GM12878 (cell line): ENCODE measurements around the gene TESK2. TPM values are rescaled to one million over a fixed set of nuclear protein-coding genes. Genes with fewer than 3 reads are reported as not detected.

Experiments used
- ATAC-seq: fragments of 200-7000 bp; cut with Tn5 transposase; 3 replicates; pipeline ENCODE4 v1.9.1; 2020; ENCODE audit warnings: mild to moderate bottlenecking, moderate library complexity
- BruUV-seq: library from RNA; stranded (reverse); fragments of 400-500 nt; replicated peaks from 2 replicates; lab custom pipeline; 2021; lab: Mats Ljungman, UMichigan
- CTCF ChIA-PET: fragments of 300-600 bp; sonication (Branson Sonifier 250); formaldehyde crosslinking; extraction: SDS; loops from one replicate; lab custom pipeline; 2021; ENCODE audit warnings: inconsistent platforms; lab: Yijun Ruan, JAX
- POLR2A ChIA-PET: fragments of 350-600 bp; formaldehyde crosslinking; extraction: SDS; loops from one replicate; lab custom pipeline; 2021; ENCODE audit warnings: inconsistent platforms; lab: Charles Lee
- RAD21 ChIA-PET: fragments of 300-600 bp; sonication (Branson Sonifier 250); formaldehyde crosslinking; loops from one replicate; lab custom pipeline; 2023; ENCODE audit warnings: antibody characterized with exemption; ENCODE audit not compliant: unreplicated experiment; lab: Charles Lee
- SMC1A ChIA-PET: fragments of 300-600 bp; sonication (Branson Sonifier 250); formaldehyde crosslinking; loops from one replicate; lab custom pipeline; 2023; ENCODE audit not compliant: unreplicated experiment, uncharacterized antibody; lab: Charles Lee
- DNase-seq: peaks from one replicate; pipeline ENCODE4 v3.0.0-alpha.2; 2011; ENCODE audit warnings: low read depth, low spot score
- FAIRE-seq: peaks from 3 replicates; lab custom pipeline; 2011; peaks lifted over from hg19 to GRCh38; lab: Jason Lieb, UNC
- H2AFZ ChIP-seq: 2 replicates; pipeline ENCODE4 v1.6.0; 2011; ENCODE audit warnings: low read depth, low read length, control low read depth; ENCODE audit not compliant: control insufficient read depth
- H3K27ac ChIP-seq: 2 replicates; pipeline ENCODE4 v1.5.1; 2011; ENCODE audit warnings: control low read depth; ENCODE audit not compliant: control insufficient read depth, insufficient read depth
- H3K27me3 ChIP-seq, 2 experiments: replicated peaks in 1 of 2; 2 replicates each; pipeline versions ENCODE4 v1.6.0 to v1.6.1; 2011; ENCODE audit warnings: low read length in 1 of 2; ENCODE audit not compliant: control insufficient read depth in 2 of 2, insufficient read depth in 2 of 2
- H3K36me3 ChIP-seq, 2 experiments: 2 replicates each; pipeline ENCODE4 v1.5.1; 2011; ENCODE audit warnings: low read length in 1 of 2; ENCODE audit not compliant: control insufficient read depth in 2 of 2, insufficient read depth in 2 of 2
- H3K4me1 ChIP-seq: 2 replicates; pipeline ENCODE4 v1.6.1; 2011; ENCODE audit warnings: mild to moderate bottlenecking, low read length, moderate library complexity, mixed read lengths; ENCODE audit not compliant: control insufficient read depth, insufficient read depth
- H3K4me2 ChIP-seq: 2 replicates; pipeline ENCODE4 v1.6.0; 2011; ENCODE audit warnings: control low read depth; ENCODE audit not compliant: control insufficient read depth, insufficient read depth
- H3K4me3 ChIP-seq: fragments of 200-600 bp; sonication (generic); 2 replicates; pipeline ENCODE4 v1.5.1; 2016
- H3K79me2 ChIP-seq: 2 replicates; pipeline ENCODE4 v1.6.0; 2011; ENCODE audit warnings: low read length; ENCODE audit not compliant: control insufficient read depth, insufficient read depth
- H3K9ac ChIP-seq: 2 replicates; pipeline ENCODE4 v1.8.0; 2011; ENCODE audit warnings: low read length, control low read depth, mixed read lengths; ENCODE audit not compliant: control insufficient read depth, insufficient read depth
- H3K9me3 ChIP-seq: replicated peaks from 3 replicates; pipeline ENCODE4 v1.5.1; 2011; ENCODE audit warnings: mild to moderate bottlenecking, low read length; ENCODE audit not compliant: control insufficient read depth, insufficient read depth
- H4K20me1 ChIP-seq: 2 replicates; pipeline ENCODE4 v1.6.0; 2011; ENCODE audit not compliant: control insufficient read depth, insufficient read depth
- BHLHE40 ChIP-seq, 2 experiments: fragments of 450-650 bp in 1 of 2; IDR thresholded peaks; 2 replicates each; pipeline ENCODE4 v1.6.1; 2011 to 2017; ENCODE audit warnings: low read depth in 2 of 2, borderline replicate concordance in 1 of 2, improper control_type of control experiment in 1 of 2, low read length in 1 of 2, mild to moderate bottlenecking in 1 of 2
- FOS ChIP-seq: IDR thresholded peaks from 3 replicates; pipeline ENCODE4 v1.6.1; 2011; ENCODE audit warnings: borderline replicate concordance; ENCODE audit not compliant: insufficient read length; ENCODE audit errors: extremely low read depth
- JUNB ChIP-seq: IDR thresholded peaks from 2 replicates; pipeline ENCODE4 v1.6.1; 2016; ENCODE audit warnings: antibody characterized with exemption, mild to moderate bottlenecking
- MEF2A ChIP-seq: IDR thresholded peaks from 2 replicates; pipeline ENCODE4 v1.6.1; 2011; ENCODE audit warnings: low read depth, mild to moderate bottlenecking, low read length, moderate library complexity; ENCODE audit not compliant: insufficient read depth
- RBBP5 ChIP-seq: fragments of 200-600 bp; sonication (generic); conservative IDR thresholded peaks from 2 replicates; pipeline ENCODE4 v1.6.1; 2016
- RELA ChIP-seq: fragments of 450-650 bp; IDR thresholded peaks from 2 replicates; pipeline ENCODE4 v1.8.0; 2014; ENCODE audit warnings: borderline replicate concordance; ENCODE audit not compliant: partially characterized antibody
- RUNX3 ChIP-seq: IDR thresholded peaks from 2 replicates; pipeline ENCODE4 v1.6.1; 2012; ENCODE audit warnings: low read length, inconsistent platforms
- SMC3 ChIP-seq: IDR thresholded peaks from 2 replicates; pipeline ENCODE4 v1.6.1; 2011; ENCODE audit warnings: low read length, improper control_type of control experiment, borderline replicate concordance
- WRNIP1 ChIP-seq: IDR thresholded peaks from 2 replicates; pipeline ENCODE4 v1.6.1; 2011; ENCODE audit warnings: low read depth, low read length, improper control_type of control experiment, borderline replicate concordance
- WGBS: methylation state at CpG from one replicate; pipeline ENCODE4 v1.1.6; 2016; ENCODE audit warnings: low lambda C conversion rate; ENCODE audit not compliant: insufficient replicate concordance, insufficient coverage; ENCODE audit errors: missing lambda C conversion rate; 5-methylcytosine and 5-hydroxymethylcytosine counted together
- in situ Hi-C: fragments of 300-500 bp; cut with MboI; formaldehyde crosslinking; loops from 9 replicates; pipeline ENCODE4 v1.14.3; 2018; ENCODE audit warnings: mixed read lengths
- intact Hi-C: fragments of 100-400 bp; cut with micrococcal nuclease; formaldehyde crosslinking; loops from one replicate; pipeline ENCODE4 v1.14.2; 2022; ENCODE audit not compliant: unreplicated experiment
- polyA plus RNA-seq, 11 experiments: library from polyadenylated mRNA; depleted of rRNA in 4 of 11; unstranded in 6 of 11; stranded (reverse) in 5 of 11; fragments of >200 nt; fragmentation: Nextera tagmentation in 4 of 11; fragmentation: Illumina TruSeq in 1 of 11; extraction: Ambion mirVana in 4 of 11; extraction: Trizol in 1 of 11; gene quantifications; 1 replicate in 1 of 11; 2 replicates in 10 of 11; pipeline versions ENCODE4 v1.2.1 to v1.2.3, GENCODE V29; 2011 to 2016; ENCODE audit warnings: inconsistent platforms in 2 of 11, missing spikeins in 2 of 11, low read depth in 1 of 11
- total RNA-seq, 4 experiments: library from RNA; depleted of rRNA in 3 of 4; stranded (reverse); fragments of >200 nt in 3 of 4; fragmentation: Illumina TruSeq in 1 of 4; extraction: Trizol in 1 of 4; gene quantifications; 2 replicates each; pipeline versions ENCODE4 v1.2.1 to v1.2.3, GENCODE V29; 2013 to 2021
- TF ChIP-seq, protein P1 (sequence below): fragments of 450-650 bp; formaldehyde crosslinking; IDR thresholded peaks from 2 replicates; pipeline ENCODE4 v1.4.0; 2022; ENCODE audit warnings: mild to moderate bottlenecking, moderate library complexity

The TESK2 gene
- total and polyA plus RNA-seq, 10 of the 15 experiments (the other 5 are each of a cell fraction or from before 2014, with no cell fraction given), result 2.2 to 10.0 (median 5.7) TPM

DNA sequence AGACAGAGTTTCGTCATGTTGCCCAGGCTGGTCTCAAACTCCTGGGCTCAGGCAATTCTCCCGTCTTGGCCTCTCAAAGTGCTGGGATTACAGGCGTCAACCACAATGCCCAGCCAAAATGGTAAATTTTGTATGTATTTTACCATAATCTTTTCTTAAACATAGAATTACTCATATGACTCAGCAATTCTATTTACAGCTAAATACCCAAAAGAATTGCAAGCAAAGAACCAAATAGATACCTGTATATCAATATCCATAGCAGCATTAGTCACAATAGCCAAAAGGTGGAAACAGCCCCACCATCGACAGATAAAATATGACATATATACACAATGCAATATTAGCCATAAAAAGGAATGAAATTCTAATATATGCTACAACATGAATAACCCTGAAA lies 36.5 kb downstream of the TESK2 start (continued):
- 0 out of 2 replicates have a peak, but pooled peaks have one; percentile 55 for TF ChIP-seq MEF2A
- TF ChIP-seq, protein P1, sequence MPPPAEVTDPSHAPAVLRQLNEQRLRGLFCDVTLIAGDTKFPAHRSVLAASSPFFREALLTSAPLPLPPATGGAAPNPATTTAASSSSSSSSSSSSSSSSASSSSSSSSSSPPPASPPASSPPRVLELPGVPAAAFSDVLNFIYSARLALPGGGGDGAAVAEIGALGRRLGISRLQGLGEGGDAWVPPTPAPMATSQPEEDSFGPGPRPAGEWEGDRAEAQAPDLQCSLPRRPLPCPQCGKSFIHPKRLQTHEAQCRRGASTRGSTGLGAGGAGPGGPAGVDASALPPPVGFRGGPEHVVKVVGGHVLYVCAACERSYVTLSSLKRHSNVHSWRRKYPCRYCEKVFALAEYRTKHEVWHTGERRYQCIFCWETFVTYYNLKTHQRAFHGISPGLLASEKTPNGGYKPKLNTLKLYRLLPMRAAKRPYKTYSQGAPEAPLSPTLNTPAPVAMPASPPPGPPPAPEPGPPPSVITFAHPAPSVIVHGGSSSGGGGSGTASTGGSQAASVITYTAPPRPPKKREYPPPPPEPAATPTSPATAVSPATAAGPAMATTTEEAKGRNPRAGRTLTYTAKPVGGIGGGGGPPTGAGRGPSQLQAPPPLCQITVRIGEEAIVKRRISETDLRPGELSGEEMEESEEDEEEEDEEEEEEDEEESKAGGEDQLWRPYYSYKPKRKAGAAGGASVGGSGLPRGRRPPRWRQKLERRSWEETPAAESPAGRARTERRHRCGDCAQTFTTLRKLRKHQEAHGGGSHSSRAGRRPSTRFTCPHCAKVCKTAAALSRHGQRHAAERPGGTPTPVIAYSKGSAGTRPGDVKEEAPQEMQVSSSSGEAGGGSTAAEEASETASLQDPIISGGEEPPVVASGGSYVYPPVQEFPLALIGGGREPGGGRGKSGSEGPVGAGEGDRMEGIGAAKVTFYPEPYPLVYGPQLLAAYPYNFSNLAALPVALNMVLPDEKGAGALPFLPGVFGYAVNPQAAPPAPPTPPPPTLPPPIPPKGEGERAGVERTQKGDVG (CRISPR knock-in tag), result no peak
- peak; percentile 34; the same call in 1 of the 2 replicates for TF ChIP-seq JUNB
- TF ChIP-seq RUNX3, result peak; percentile 36; the same call in 1 of the 2 replicates
- TF ChIP-seq RBBP5, result no peak
- TF ChIP-seq SMC3, result no peak
- TF ChIP-seq BHLHE40 (IDR thresholded peaks at IDR 0.05; ENCODE audit: borderline replicate concordance in 1 of 2, low read depth in 2 of 2, low read length in 1 of 2), result no peak
- no peak for TF ChIP-seq FOS

DNA sequence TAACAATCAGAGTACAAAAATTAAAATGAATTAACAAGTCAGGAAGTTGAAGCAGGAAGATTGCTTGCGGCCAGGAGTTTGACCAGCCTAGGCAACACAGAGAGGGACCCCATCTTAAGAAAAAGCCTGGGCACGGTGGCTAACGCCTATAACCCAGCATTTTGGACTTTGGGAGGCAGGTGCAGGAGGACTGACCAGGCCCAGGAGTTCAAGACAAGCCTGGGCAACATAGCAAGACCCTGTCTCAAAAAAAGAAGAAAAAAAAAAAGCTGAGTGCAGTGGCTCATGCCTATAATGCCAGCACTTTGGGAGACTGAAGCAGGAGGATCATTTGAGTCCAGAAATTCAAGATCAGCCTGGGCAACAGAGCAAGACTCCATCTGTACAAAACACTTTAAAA lies 38.5 kb downstream of the TESK2 start:
- TF ChIP-seq RELA (no peak), WRNIP1 (no peak)
- H3K4me2 ChIP-seq, result no peak overlapping the region
- POLR2A ChIA-PET, result no interaction called here
- H3K36me3 ChIP-seq, result no peaks in the 10 kb centered on the region
- DNase-seq (no peak), FAIRE-seq (no peak), ATAC-seq (no peak)
- RAD21 ChIA-PET, result no interaction called here
- SMC1A ChIA-PET, result no interaction called here
- H3K9ac ChIP-seq, result no peak overlapping the region
- no TSS peak for BruUV-seq
- intact Hi-C loops, result no loop called here
- no peaks in the 10 kb centered on the region for H3K27me3 ChIP-seq
- no peak overlapping the region for H2AFZ ChIP-seq
- H3K4me1 ChIP-seq, result peaks cover 4% of the 10 kb centered on the region; the same call in 1 of the 2 replicates
- no peaks in the 10 kb centered on the region for H3K79me2 ChIP-seq
- 95% methylated on average over 3 of the region's 3 CpGs for WGBS
- no peak overlapping the region for H3K4me3 ChIP-seq
- in situ Hi-C loops, result no loop called here
- H3K27ac ChIP-seq, result no peak overlapping the region
- H4K20me1 ChIP-seq, result no peaks in the 10 kb centered on the region
- CTCF ChIA-PET, result interaction anchor here (0.6 kb wide), 1 partner anchor 23 kb away, joined by 3 read pairs; no protein-coding TSS in a partner anchor
- H3K9me3 ChIP-seq, result no peaks in the 10 kb centered on the region
